Activated CD4-positive, alpha-beta T cell treated with anti-CD3 and anti-CD28 coated beads, Interleukin-2, Interleukin-6, amounts not matched to agents 100 ng/mL and 50 ng/mL, durations not matched to agents 16 hours and 8 hours (primary cell): ENCODE data around the gene KIF21B.

Experiments used
- DNase-seq: peaks from one replicate; pipeline ENCODE4 v3.0.0-alpha.2; 2020

Gene KIF21B

GRCh38 chr1:201023517-201023902 is at the start of gene KIF21B:
Gene KIF21B (minus strand): TSS chr1:201023714. CDS start chr1:201023383, 331 bp downstream.
- DNase-seq = peak; percentile 96

GRCh38 chr1:201072922-201073321 is 49.4 kb upstream of the KIF21B start:
- no peak for DNase-seq

- DNase-seq = no peak
Measured at GRCh38 chr1:201072149-201072548, 48.6 kb upstream of the KIF21B start.

GRCh38 chr1:201069636-201070035 is 46.1 kb upstream of the KIF21B start:
- no peak for DNase-seq

GRCh38 chr1:201068976-201069375 is 45.5 kb upstream of the KIF21B start:
- no peak for DNase-seq

- DNase-seq = no peak
Measured at GRCh38 chr1:201066986-201067385, 43.5 kb upstream of the KIF21B start.

- no peak for DNase-seq
Measured at GRCh38 chr1:201065686-201066085, 42.2 kb upstream of the KIF21B start.

GRCh38 chr1:201064806-201065205 is 41.3 kb upstream of the KIF21B start:
- no peak for DNase-seq

- DNase-seq = no peak
Measured at GRCh38 chr1:201063145-201063544, 39.6 kb upstream of the KIF21B start.

GRCh38 chr1:201062511-201063091 is 39.1 kb upstream of the KIF21B start:
- no peak for DNase-seq

- DNase-seq = no peak
Measured at GRCh38 chr1:201061886-201062285, 38.4 kb upstream of the KIF21B start.

GRCh38 chr1:201061049-201061448 is 37.5 kb upstream of the KIF21B start:
- DNase-seq = no peak

GRCh38 chr1:201060586-201060985 is 37.1 kb upstream of the KIF21B start:
- no peak for DNase-seq

GRCh38 chr1:201059871-201060555 is 36.5 kb upstream of the KIF21B start:
- DNase-seq = no peak

GRCh38 chr1:201059401-201059800 is 35.9 kb upstream of the KIF21B start:
- DNase-seq = no peak

- DNase-seq = no peak
Measured at GRCh38 chr1:201054091-201054543, 30.6 kb upstream of the KIF21B start.

GRCh38 chr1:201053155-201053860 is 29.8 kb upstream of the KIF21B start:
- DNase-seq = no peak

GRCh38 chr1:201051399-201051798 is 27.9 kb upstream of the KIF21B start:
- DNase-seq = peak; percentile 28

- no peak for DNase-seq
Measured at GRCh38 chr1:201050515-201051277, 27.2 kb upstream of the KIF21B start.

- DNase-seq = no peak
Measured at GRCh38 chr1:201049248-201049831, 25.8 kb upstream of the KIF21B start.

- no peak for DNase-seq
Measured at GRCh38 chr1:201048521-201048920, 25.0 kb upstream of the KIF21B start.

GRCh38 chr1:201044119-201044518 is 20.6 kb upstream of the KIF21B start:
- no peak for DNase-seq
